CD8-positive, alpha-beta memory T cell (primary cell): Measurements from ENCODE around the gene MAP2K6. TPM values are rescaled to one million over a fixed set of nuclear protein-coding genes. Genes with fewer than 3 reads are reported as not detected.
A peak's percentile ranks its signal among the peaks of the same experiment; 100 is the strongest.

ENCODE experiments used
- CTCF ChIA-PET: fragments of 350-600 bp; sonication (Branson Sonifier 250); formaldehyde crosslinking; loops from one replicate; lab custom pipeline; 2021; ENCODE audit warnings: antibody characterized with exemption; lab: Charles Lee
- POLR2A ChIA-PET: fragments of 350-600 bp; sonication (Branson Sonifier 250); formaldehyde crosslinking; loops from one replicate; lab custom pipeline; 2021; ENCODE audit warnings: antibody characterized with exemption; lab: Charles Lee
- DNase-seq, 5 donors: peaks; one replicate each; pipeline versions ENCODE4 v3.0.0 to v3.0.0-alpha.2; 2020 to 2022; ENCODE audit warnings: mixed read lengths in 1 of 5
- H3K27ac ChIP-seq: one replicate; pipeline ENCODE4 v1.7.0; 2013; ENCODE audit warnings: low read depth, mild to moderate bottlenecking, low read length, moderate library complexity
- H3K27me3 ChIP-seq: 2 replicates; pipeline ENCODE4 v1.7.0; 2013; ENCODE audit warnings: low read length, mild to moderate bottlenecking; ENCODE audit not compliant: insufficient read depth, poor library complexity, severe bottlenecking
- H3K36me3 ChIP-seq: 2 replicates; pipeline ENCODE4 v1.7.0; 2013; ENCODE audit warnings: mild to moderate bottlenecking, low read length, moderate library complexity; ENCODE audit not compliant: insufficient read depth
- H3K4me1 ChIP-seq: 2 replicates; pipeline ENCODE4 v1.7.0; 2013; ENCODE audit warnings: mild to moderate bottlenecking, low read length, moderate library complexity; ENCODE audit not compliant: insufficient read depth
- H3K4me3 ChIP-seq: 2 replicates; pipeline ENCODE4 v1.7.0; 2013; ENCODE audit warnings: mild to moderate bottlenecking, low read length
- H3K9me3 ChIP-seq: 2 replicates; pipeline ENCODE4 v1.7.0; 2013; ENCODE audit warnings: mild to moderate bottlenecking, low read length
- H3K27ac Mint-ChIP-seq, 8 donors: one replicate each; pipeline ENCODE4 v1.8.0; 2020 to 2021; ENCODE audit warnings: mixed read lengths in 8 of 8, mild to moderate bottlenecking in 6 of 8, inconsistent platforms in 3 of 8, moderate library complexity in 3 of 8
- H3K27me3 Mint-ChIP-seq, 2 donors: one replicate each; pipeline ENCODE4 v1.8.0; 2020 to 2021; ENCODE audit warnings: mixed read lengths in 2 of 2, mild to moderate bottlenecking in 1 of 2, moderate library complexity in 1 of 2
- H3K36me3 Mint-ChIP-seq, 3 donors: one replicate each; pipeline ENCODE4 v1.8.0; 2020 to 2021; ENCODE audit warnings: mixed read lengths in 3 of 3, inconsistent platforms in 1 of 3, mild to moderate bottlenecking in 1 of 3
- H3K4me1 Mint-ChIP-seq, 3 donors: one replicate each; pipeline ENCODE4 v1.8.0; 2020 to 2021; ENCODE audit warnings: mixed read lengths in 3 of 3, inconsistent platforms in 1 of 3, mild to moderate bottlenecking in 1 of 3
- H3K4me3 Mint-ChIP-seq, 7 donors: one replicate each; pipeline ENCODE4 v1.8.0; 2020 to 2021; ENCODE audit warnings: mixed read lengths in 7 of 7, mild to moderate bottlenecking in 6 of 7, moderate library complexity in 4 of 7, inconsistent platforms in 2 of 7
- H3K9me3 Mint-ChIP-seq, 5 donors: one replicate each; pipeline ENCODE4 v1.8.0; 2020 to 2022; ENCODE audit warnings: mixed read lengths in 5 of 5, mild to moderate bottlenecking in 3 of 5, moderate library complexity in 2 of 5, inconsistent platforms in 1 of 5
- polyA plus RNA-seq: library from polyadenylated mRNA; unstranded; fragments of 300-500 nt; fragmentation: Illumina TruSeq; gene quantifications from one replicate; pipeline ENCODE4 v1.2.3, GENCODE V29; 2021
- total RNA-seq, 2 experiments: library from RNA; stranded (reverse); gene quantifications; one replicate each; pipeline ENCODE4 v1.2.3, GENCODE V29; 2021

MAP2K6 gene
- total and polyA plus RNA-seq, 3 experiments from 2014 or later = 1.9 to 18.7 (median 2.5) TPM

GRCh38 chr17:69428252-69428980 is 13.9 kb downstream of the MAP2K6 start:
- Mint-ChIP-seq H3K4me1 (peaks cover 60 to 82% (median 79%) of the 10 kb centered on the region in 3 donors), H3K36me3 (peaks cover under 1 to 20% (median 11%) of the 10 kb centered on the region in 3 donors), H3K27me3 (peaks cover 0 to 1% of the 10 kb centered on the region in 2 donors), H3K27ac (no peak overlapping the region), H3K9me3 (no peaks in the 10 kb centered on the region), H3K4me3 (no peak overlapping the region)
- ChIA-PET CTCF (interaction anchor here (2.4 kb wide), 1 partner anchor 34 kb away, joined by 5 read pairs; no protein-coding TSS in a partner anchor), POLR2A (no interaction called here)
- Histone ChIP-seq H3K36me3 (no peaks in the 10 kb centered on the region), H3K27ac (no peak overlapping the region), H3K27me3 (no peaks in the 10 kb centered on the region), H3K9me3 (no peaks in the 10 kb centered on the region), H3K4me3 (no peak overlapping the region), H3K4me1 (peaks cover 8% of the 10 kb centered on the region)
- no peak for DNase-seq

- no peak for DNase-seq
- Mint-ChIP-seq H3K4me1 (peaks cover 52 to 73% (median 70%) of the 10 kb centered on the region in 3 donors), H3K9me3 (no peaks in the 10 kb centered on the region), H3K36me3 (peaks cover 0 to 20% (median 11%) of the 10 kb centered on the region in 3 donors), H3K4me3 (no peak overlapping the region), H3K27ac (peak overlapping the region in 1 of 8 donors; percentile 44), H3K27me3 (peaks cover 0 to 2% of the 10 kb centered on the region in 2 donors)
- POLR2A ChIA-PET = no interaction called here
- H3K27ac ChIP-seq = no peak overlapping the region
- H3K9me3 ChIP-seq = no peaks in the 10 kb centered on the region
- no peaks in the 10 kb centered on the region for H3K27me3 ChIP-seq
- no peak overlapping the region for H3K4me3 ChIP-seq
- no peaks in the 10 kb centered on the region for H3K36me3 ChIP-seq
- CTCF ChIA-PET = interaction anchor here (1.2 to 2.4 kb wide), 2 partner anchors 11 to 36 kb away, joined by 3 to 5 read pairs; no protein-coding TSS in a partner anchor
- H3K4me1 ChIP-seq = peaks cover 4% of the 10 kb centered on the region
Observed at GRCh38 chr17:69430488-69430887, 16.0 kb downstream of the MAP2K6 start.

GRCh38 chr17:69431835-69432234 is 17.3 kb downstream of the MAP2K6 start:
- Histone ChIP-seq H3K27ac (no peak overlapping the region), H3K4me1 (peaks cover 4% of the 10 kb centered on the region), H3K4me3 (no peak overlapping the region), H3K36me3 (no peaks in the 10 kb centered on the region), H3K27me3 (no peaks in the 10 kb centered on the region), H3K9me3 (no peaks in the 10 kb centered on the region)
- H3K27ac Mint-ChIP-seq = peak overlapping the region in 1 of 8 donors; percentile 66
- ChIA-PET POLR2A (interaction anchor here (0.5 kb wide), 1 partner anchor 18 kb away, joined by 3 read pairs; no protein-coding TSS in a partner anchor), CTCF (no interaction called here)
- H3K36me3 Mint-ChIP-seq = peaks cover 0 to 18% (median 8%) of the 10 kb centered on the region in 3 donors
- no peak overlapping the region for H3K4me3 Mint-ChIP-seq
- H3K4me1 Mint-ChIP-seq = peaks cover 47 to 60% (median 58%) of the 10 kb centered on the region in 3 donors
- DNase-seq = no peak
- no peaks in the 10 kb centered on the region for H3K9me3 Mint-ChIP-seq
- peaks cover 0 to 2% of the 10 kb centered on the region in 2 donors for H3K27me3 Mint-ChIP-seq

GRCh38 chr17:69433093-69433492 is 18.6 kb downstream of the MAP2K6 start:
- Mint-ChIP-seq H3K4me1 (peaks cover 43 to 62% (median 58%) of the 10 kb centered on the region in 3 donors), H3K27me3 (peaks cover 0 to 2% of the 10 kb centered on the region in 2 donors), H3K4me3 (no peak overlapping the region), H3K27ac (no peak overlapping the region), H3K36me3 (peaks cover 0 to 25% (median 8%) of the 10 kb centered on the region in 3 donors), H3K9me3 (peaks cover 0 to 2% (median 0%) of the 10 kb centered on the region in 5 donors)
- ChIA-PET CTCF (no interaction called here), POLR2A (no interaction called here)
- DNase-seq = no peak
- Histone ChIP-seq H3K27me3 (no peaks in the 10 kb centered on the region), H3K27ac (no peak overlapping the region), H3K9me3 (no peaks in the 10 kb centered on the region), H3K4me1 (peaks cover 4% of the 10 kb centered on the region), H3K36me3 (no peaks in the 10 kb centered on the region), H3K4me3 (no peak overlapping the region)

GRCh38 chr17:69434164-69434579 is 19.7 kb downstream of the MAP2K6 start:
- no peak overlapping the region for H3K4me3 Mint-ChIP-seq
- H3K9me3 ChIP-seq = no peaks in the 10 kb centered on the region
- peaks cover 38 to 56% (median 55%) of the 10 kb centered on the region in 3 donors for H3K4me1 Mint-ChIP-seq
- ChIA-PET CTCF (no interaction called here), POLR2A (no interaction called here)
- no peak overlapping the region for H3K27ac Mint-ChIP-seq
- H3K4me3 ChIP-seq = no peak overlapping the region
- peaks cover 4% of the 10 kb centered on the region for H3K4me1 ChIP-seq
- peaks cover 0 to 2% of the 10 kb centered on the region in 2 donors for H3K27me3 Mint-ChIP-seq
- H3K27ac ChIP-seq = no peak overlapping the region
- H3K36me3 ChIP-seq = no peaks in the 10 kb centered on the region
- no peaks in the 10 kb centered on the region for H3K27me3 ChIP-seq
- H3K9me3 Mint-ChIP-seq = peaks cover 0 to 5% (median 2%) of the 10 kb centered on the region in 5 donors
- peaks cover 3 to 27% (median 11%) of the 10 kb centered on the region in 3 donors for H3K36me3 Mint-ChIP-seq
- DNase-seq = no peak

GRCh38 chr17:69435971-69436696 is 21.6 kb downstream of the MAP2K6 start:
- H3K4me3 ChIP-seq = no peak overlapping the region
- H3K36me3 Mint-ChIP-seq = peaks cover 8 to 37% (median 17%) of the 10 kb centered on the region in 3 donors
- H3K36me3 ChIP-seq = no peaks in the 10 kb centered on the region
- H3K4me1 Mint-ChIP-seq = peaks cover 31 to 52% (median 45%) of the 10 kb centered on the region in 3 donors
- H3K4me3 Mint-ChIP-seq = no peak overlapping the region
- H3K27me3 ChIP-seq = no peaks in the 10 kb centered on the region
- peaks cover 3 to 17% (median 12%) of the 10 kb centered on the region in 5 donors for H3K9me3 Mint-ChIP-seq
- CTCF ChIA-PET = no interaction called here
- H3K4me1 ChIP-seq = no peaks in the 10 kb centered on the region
- H3K27ac Mint-ChIP-seq = no peak overlapping the region
- H3K27ac ChIP-seq = no peak overlapping the region
- no peaks in the 10 kb centered on the region for H3K9me3 ChIP-seq
- peaks cover 0 to 2% of the 10 kb centered on the region in 2 donors for H3K27me3 Mint-ChIP-seq
- POLR2A ChIA-PET = no interaction called here
- no peak for DNase-seq

GRCh38 chr17:69437475-69437874 is 23.0 kb downstream of the MAP2K6 start:
- no peaks in the 10 kb centered on the region for H3K9me3 ChIP-seq
- DNase-seq = no peak
- Mint-ChIP-seq H3K36me3 (peaks cover 8 to 28% (median 17%) of the 10 kb centered on the region in 3 donors), H3K4me1 (peaks cover 25 to 45% (median 37%) of the 10 kb centered on the region in 3 donors), H3K9me3 (peaks cover 3 to 17% (median 12%) of the 10 kb centered on the region in 5 donors), H3K27me3 (peaks cover 0 to 2% of the 10 kb centered on the region in 2 donors), H3K27ac (no peak overlapping the region), H3K4me3 (no peak overlapping the region)
- no peak overlapping the region for H3K4me3 ChIP-seq
- no peaks in the 10 kb centered on the region for H3K27me3 ChIP-seq
- ChIA-PET POLR2A (no interaction called here), CTCF (no interaction called here)
- no peaks in the 10 kb centered on the region for H3K4me1 ChIP-seq
- H3K27ac ChIP-seq = no peak overlapping the region
- H3K36me3 ChIP-seq = no peaks in the 10 kb centered on the region
